HCEC 1CT (cell line): ENCODE measurements around the gene ARPC5.

ENCODE experiments used
- DNase-seq: peaks from one replicate; pipeline ENCODE4 v3.0.0-alpha.2; 2017

Gene ARPC5

DNA sequence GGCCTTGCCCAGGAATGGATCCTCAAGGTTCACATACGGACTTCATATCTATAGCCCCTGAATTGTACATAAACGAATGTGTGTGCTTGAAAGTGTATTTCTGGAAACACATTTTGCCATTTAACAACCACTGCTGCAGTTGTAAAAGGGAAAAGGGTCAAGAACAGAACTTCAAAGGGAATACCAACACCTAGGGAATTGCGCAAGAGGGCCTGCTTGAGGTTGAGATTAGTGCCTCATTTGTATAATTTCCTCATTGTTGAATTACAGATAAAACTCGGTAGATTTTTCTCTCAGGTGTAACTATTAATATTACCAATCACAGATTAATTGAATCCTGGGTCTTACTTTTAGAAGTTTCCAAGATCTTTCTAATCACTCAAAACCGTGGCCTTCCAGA is 51.4 kb downstream of the ARPC5 start:
- DNase-seq, result no peak

DNA sequence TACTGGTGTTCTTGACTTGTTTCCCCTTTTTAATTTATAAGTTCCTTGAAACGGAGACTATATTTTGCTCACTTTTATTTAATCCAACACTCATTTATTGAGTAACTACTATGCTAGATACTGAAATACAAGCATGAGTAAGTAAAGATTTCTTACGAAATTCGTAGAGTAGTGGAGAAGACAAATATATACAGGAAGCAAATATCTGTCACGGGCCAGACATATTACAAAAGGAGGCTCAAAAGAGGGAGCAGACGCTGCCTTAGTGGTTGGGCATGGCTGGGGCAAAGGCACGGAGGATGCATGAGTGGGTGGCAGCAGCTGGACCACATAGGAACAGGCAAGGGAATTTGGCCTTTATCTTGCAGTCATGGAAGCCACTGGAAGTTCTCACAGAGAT is 52.1 kb downstream of the ARPC5 start:
- DNase-seq, result peak; percentile 77

DNA sequence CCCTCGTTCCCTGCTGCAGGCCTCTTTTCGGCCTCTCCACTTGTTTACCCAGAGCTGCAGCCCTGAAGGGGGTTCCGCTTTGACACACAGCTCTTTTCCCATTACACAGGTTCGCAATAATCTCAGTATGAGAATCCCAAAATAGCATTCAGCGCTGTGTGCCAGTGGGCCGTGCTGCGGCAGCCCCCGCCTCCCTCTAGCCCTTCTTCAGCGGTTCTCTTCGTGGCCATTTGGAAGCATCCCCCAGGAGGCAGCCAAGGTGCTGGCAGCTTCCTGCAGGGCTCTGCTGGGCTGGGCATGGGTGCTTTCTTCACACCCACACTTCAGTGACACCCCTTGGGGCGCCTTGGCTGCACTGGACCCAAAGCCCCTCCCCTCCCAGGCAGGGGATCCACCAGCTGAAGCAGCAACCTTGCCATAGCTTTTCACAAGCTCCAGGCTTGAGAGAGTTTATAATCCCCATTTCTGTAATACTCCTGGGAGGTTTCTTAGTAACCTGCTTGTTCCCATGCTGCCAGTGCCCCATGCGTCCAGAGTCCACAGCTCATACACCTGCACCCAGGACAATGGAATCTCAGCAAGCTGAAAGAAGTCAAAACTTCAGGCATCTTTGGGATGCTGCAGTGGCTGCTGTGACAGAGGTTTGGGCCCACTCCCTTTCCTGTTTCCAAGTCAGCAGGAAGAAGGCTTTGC is 53.4 kb downstream of the ARPC5 start:
- no peak for DNase-seq

DNA sequence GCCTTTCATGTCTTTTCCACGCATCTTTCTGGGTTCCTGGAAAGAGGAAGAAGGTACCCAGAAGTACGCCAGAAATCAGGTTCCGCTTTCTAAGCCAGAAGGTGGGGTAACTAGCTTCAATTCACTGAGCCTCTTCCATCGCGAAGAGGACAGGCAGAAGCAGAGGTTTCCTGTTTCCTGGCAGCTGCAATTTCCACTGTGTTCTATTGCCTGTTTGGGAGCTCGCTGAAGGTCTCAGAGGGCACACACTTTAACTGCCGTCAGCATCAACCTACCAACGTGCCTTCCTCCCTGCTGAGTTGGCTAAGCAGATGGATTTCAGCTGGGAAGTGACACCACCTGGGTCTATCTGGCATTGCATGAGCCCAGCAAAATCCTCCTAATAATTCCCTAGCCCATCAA is 55.3 kb downstream of the ARPC5 start:
- peak; percentile 13 for DNase-seq

DNA sequence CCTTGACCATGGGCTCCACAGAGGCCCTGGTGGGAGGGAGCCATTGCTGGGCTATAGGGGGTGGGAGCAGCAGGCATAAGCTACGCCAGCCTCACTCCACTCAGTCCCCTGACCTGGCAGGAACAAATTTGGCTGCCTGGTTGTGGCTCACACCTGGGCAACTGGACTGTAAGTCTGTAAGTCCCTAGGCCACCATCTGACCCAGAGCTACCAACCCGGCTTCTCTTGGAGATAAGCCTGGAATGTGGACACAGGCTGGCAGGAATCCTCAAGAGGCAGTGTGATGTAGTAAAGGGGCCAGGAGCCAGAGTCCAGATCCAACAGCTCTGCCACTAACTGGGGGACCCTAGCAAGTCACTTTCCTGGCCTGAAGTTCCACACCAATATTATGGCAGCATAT is 56.7 kb downstream of the ARPC5 start:
- no peak for DNase-seq

DNA sequence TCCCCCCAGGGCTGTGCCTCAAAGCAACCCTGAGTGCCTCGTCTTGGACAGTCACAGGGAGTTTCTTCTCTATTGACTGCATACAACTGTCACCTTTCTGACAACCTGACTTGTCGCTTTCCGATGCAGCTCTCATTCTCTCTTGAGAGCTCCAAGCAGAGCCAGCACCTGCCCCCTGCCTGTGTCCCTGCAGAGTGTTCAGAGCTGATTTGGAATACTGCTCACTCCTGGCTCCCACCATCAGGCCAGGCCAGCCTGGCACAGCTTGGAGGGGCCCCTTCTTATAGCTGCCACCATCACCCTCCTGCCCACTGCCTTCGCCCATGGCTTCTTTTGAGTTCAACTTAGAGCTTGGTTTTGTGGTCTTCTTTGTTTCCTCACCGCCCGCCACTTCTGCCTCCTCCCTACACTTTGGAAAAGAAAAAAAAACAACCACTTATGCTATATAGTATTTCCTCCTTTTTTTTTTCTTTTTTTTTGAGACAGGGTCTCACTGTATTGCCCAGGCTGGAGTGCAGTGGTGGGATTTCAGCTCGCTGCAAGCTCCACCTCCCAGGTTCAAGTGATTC is 57.6 kb downstream of the ARPC5 start:
- no peak for DNase-seq

DNA sequence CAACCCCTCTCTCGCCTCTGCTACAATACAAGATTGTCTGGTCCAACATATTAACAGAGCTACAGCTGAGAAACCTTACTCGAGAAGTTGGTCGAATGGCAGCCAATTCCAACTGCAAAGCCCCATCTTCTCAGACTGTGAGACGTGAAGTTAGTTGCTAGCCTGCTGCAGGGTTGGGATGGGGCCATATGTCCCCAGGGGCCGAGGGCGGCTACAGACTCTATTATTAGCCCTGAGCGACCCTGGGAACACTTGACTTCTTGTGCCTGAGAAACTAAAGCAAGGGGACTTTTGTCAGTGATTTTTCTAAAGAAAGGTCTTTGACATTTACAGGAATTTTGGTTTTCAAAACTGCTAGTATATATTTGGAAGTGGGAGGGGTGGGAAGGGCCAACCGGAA is 59.0 kb downstream of the ARPC5 start:
- no peak for DNase-seq

DNA sequence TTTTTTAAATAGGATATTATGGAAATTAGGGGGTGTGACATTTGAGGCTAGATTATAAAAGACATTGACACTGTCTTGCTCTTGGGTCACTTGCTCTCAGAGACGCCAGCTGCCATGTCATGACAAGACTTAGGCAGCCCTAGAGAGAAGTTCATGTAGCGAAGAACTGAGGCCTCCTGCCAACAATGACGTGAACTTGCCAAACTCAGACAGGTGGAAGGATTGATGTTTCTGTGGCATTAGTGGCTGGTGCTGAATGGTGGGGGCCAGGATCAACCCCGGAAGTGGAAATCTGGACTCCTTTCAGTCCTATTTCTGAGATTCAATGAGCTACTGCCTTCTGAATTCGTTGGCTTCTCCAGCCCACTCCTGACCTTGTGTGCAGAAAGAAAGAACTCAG is 60.0 kb downstream of the ARPC5 start:
- DNase-seq, result no peak

DNA sequence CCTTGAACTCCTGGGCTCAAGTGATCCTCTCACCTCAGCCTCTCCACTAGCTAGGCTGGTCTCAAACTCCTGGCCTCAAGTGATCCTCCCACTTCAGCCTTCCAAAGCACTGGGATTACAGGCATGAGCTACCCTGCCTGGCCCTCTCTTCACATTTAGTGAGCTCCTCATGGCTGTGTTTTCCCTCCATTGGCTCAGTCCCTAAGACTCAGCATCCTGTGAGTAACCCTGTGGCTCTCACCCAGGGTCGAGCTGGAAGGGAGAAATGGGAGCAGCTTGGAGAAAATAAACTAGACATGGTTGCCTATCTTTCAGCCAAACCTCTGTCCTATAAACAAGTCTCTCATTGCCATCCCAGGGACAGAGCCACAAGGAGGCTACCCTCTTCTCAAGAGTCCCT is 62.9 kb downstream of the ARPC5 start:
- DNase-seq, result peak; percentile 42

DNA sequence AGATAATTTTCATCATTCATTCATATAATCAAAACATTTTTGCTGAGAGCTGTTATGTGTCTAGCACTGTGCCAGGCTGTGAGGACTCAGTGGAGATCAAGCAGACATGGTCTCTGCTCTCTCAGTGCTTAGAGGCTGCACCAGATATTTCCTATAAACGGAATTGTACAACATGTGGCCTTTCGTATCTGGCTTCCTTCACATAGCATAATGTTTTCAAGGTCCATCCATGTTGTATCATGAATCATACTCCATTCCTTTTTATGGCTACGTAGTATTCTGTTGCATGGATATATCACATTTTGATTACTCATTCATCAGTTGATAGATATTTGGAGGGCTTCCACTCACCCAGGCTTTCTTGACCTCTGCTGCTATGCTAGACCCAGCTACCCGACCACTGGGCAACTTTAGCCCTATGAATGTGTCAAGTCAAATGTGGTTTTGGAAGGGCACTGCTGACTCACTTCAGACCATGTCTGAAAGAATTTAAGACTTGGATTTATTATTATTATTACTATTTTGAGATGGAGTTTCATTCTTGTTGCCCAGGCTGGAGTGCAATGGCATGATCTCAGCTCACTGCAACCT is 63.8 kb downstream of the ARPC5 start:
- peak; percentile 68 for DNase-seq
